Activated naive CD4-positive, alpha-beta T cell treated with anti-CD3 and anti-CD28 coated beads for 36 hours (primary cell): Measurements from ENCODE around the gene HMHB1. TPM values are rescaled to one million over a fixed set of nuclear protein-coding genes. Genes with fewer than 3 reads are reported as not detected.
"Not testable (repeated sequence)": the region's sequence is repeated elsewhere in the genome, so short reads cannot be mapped to it uniquely, and the experiment has no call there.

ENCODE experiments used
- CTCF ChIA-PET: fragments of 350-600 bp; sonication (Branson Sonifier 250); formaldehyde crosslinking; loops from one replicate; lab custom pipeline; 2021; ENCODE audit warnings: antibody characterized with exemption; lab: Charles Lee
- DNase-seq: peaks from one replicate; pipeline ENCODE4 v3.0.0-alpha.2; 2020
- H3K27ac Mint-ChIP-seq: one replicate; pipeline ENCODE4 v1.8.0; 2021; ENCODE audit warnings: mild to moderate bottlenecking, mixed read lengths
- H3K27me3 Mint-ChIP-seq: one replicate; pipeline ENCODE4 v1.8.0; 2021; ENCODE audit warnings: low read depth, mixed read lengths
- H3K36me3 Mint-ChIP-seq: one replicate; pipeline ENCODE4 v1.8.0; 2021; ENCODE audit warnings: low read depth, mixed read lengths
- H3K4me1 Mint-ChIP-seq: one replicate; pipeline ENCODE4 v1.8.0; 2021; ENCODE audit warnings: low read depth, mixed read lengths
- H3K4me3 Mint-ChIP-seq: one replicate; pipeline ENCODE4 v1.8.0; 2021; ENCODE audit warnings: mild to moderate bottlenecking, moderate library complexity, mixed read lengths
- H3K9me3 Mint-ChIP-seq: one replicate; pipeline ENCODE4 v1.8.0; 2021; ENCODE audit warnings: mixed read lengths
- intact Hi-C: fragments of 100-400 bp; cut with micrococcal nuclease; formaldehyde crosslinking; loops from one replicate; pipeline ENCODE4 v1.15.1; 2023
- total RNA-seq, 2 experiments: library from RNA; stranded (reverse); gene quantifications; one replicate each; pipeline ENCODE4 v1.2.3, GENCODE V29; 2021

HMHB1 gene
- total RNA-seq, 2 experiments from 2014 or later, result not detected

DNA sequence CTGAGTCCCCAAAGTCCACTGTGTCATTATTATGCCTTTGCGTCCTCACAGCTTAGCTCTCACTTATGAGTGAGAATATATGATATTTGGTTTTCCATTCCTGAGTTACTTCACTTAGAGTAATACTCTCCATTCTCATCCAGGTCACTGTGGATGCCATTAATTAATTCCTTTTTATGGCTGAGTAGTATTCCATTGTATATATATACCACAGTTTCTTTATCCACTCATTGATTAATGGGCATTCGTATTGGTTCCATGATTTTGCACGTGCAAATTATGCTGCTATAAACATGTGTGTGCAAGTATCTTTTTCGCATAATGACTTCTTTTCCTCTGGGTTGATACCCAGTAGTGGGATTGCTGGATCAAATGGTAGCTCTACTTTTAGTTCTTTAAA is 4.4 kb downstream of the HMHB1 start:
- H3K9me3 Mint-ChIP-seq, H3K27ac Mint-ChIP-seq, intact Hi-C loops, H3K36me3 Mint-ChIP-seq, H3K4me3 Mint-ChIP-seq, H3K27me3 Mint-ChIP-seq, DNase-seq: not testable (repeated sequence)
- CTCF ChIA-PET, result interaction anchor here (0.7 to 1.8 kb wide), 3 partner anchors 8 to 20 kb away, joined by 4 to 5 read pairs (median 4); no protein-coding TSS in a partner anchor
- H3K4me1 Mint-ChIP-seq, result peaks cover 16% of the 10 kb centered on the region

DNA sequence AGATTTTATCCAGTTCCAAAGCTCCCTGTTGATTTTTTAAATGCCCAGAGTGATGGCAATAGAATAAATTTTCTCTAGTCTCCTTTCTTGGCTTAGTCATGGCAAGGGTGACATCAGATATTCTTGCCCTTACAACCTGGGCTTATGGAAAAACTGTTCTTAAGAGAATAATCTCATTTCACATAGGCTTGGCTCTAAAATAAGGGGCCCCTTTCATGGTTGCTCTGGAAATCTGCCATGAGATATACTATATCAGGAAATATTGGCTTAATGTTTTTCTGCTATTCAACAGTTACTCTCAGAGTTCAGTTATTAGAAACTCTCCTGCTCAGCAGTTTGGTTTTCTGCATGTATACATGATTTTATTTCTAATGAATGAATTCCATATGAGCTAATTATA is 7.8 kb downstream of the HMHB1 start:
- no peaks in the 10 kb centered on the region for H3K9me3 Mint-ChIP-seq
- H3K27ac Mint-ChIP-seq, result no peak overlapping the region
- no peaks in the 10 kb centered on the region for H3K36me3 Mint-ChIP-seq
- CTCF ChIA-PET, result interaction anchor here (0.6 to 1.0 kb wide), 4 partner anchors 12 to 817 kb away, joined by 3 to 5 read pairs (median 3); no protein-coding TSS in a partner anchor
- intact Hi-C loops, result loop anchor here (10.0 kb wide), 1 partner anchor 585 kb away; no protein-coding TSS in a partner anchor
- no peak for DNase-seq
- H3K27me3 Mint-ChIP-seq, result peaks cover 5% of the 10 kb centered on the region
- H3K4me1 Mint-ChIP-seq, result no peaks in the 10 kb centered on the region
- no peak overlapping the region for H3K4me3 Mint-ChIP-seq

DNA sequence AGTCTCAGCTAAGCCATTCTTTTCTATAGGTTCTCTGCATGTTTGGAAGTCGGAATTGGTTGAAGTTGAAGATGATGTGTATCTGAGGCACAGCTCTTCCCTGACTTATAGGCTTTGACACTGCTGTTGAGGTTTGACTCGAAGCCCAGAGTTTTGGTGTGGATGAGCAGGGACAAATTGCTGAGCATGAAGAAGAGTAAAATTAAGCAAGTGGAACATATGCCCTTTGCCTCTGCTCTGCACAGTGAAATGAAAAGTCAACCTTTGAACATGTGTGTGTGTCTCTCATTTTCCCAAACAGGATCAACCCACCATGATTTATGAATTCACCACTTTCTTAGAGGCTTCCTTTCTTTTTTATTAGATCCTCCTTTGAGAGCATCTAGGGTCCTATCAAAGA is 8.5 kb downstream of the HMHB1 start:
- DNase-seq, result no peak
- no peak overlapping the region for H3K27ac Mint-ChIP-seq
- H3K4me3 Mint-ChIP-seq, result no peak overlapping the region
- CTCF ChIA-PET, result interaction anchor here (0.6 to 1.0 kb wide), 4 partner anchors 11 to 818 kb away, joined by 3 to 5 read pairs (median 3); no protein-coding TSS in a partner anchor
- no peaks in the 10 kb centered on the region for H3K4me1 Mint-ChIP-seq
- intact Hi-C loops, result loop anchor here (10.0 kb wide), 1 partner anchor 586 kb away; no protein-coding TSS in a partner anchor
- H3K27me3 Mint-ChIP-seq, result peaks cover 5% of the 10 kb centered on the region
- H3K9me3 Mint-ChIP-seq, result no peaks in the 10 kb centered on the region
- H3K36me3 Mint-ChIP-seq, result no peaks in the 10 kb centered on the region

DNA sequence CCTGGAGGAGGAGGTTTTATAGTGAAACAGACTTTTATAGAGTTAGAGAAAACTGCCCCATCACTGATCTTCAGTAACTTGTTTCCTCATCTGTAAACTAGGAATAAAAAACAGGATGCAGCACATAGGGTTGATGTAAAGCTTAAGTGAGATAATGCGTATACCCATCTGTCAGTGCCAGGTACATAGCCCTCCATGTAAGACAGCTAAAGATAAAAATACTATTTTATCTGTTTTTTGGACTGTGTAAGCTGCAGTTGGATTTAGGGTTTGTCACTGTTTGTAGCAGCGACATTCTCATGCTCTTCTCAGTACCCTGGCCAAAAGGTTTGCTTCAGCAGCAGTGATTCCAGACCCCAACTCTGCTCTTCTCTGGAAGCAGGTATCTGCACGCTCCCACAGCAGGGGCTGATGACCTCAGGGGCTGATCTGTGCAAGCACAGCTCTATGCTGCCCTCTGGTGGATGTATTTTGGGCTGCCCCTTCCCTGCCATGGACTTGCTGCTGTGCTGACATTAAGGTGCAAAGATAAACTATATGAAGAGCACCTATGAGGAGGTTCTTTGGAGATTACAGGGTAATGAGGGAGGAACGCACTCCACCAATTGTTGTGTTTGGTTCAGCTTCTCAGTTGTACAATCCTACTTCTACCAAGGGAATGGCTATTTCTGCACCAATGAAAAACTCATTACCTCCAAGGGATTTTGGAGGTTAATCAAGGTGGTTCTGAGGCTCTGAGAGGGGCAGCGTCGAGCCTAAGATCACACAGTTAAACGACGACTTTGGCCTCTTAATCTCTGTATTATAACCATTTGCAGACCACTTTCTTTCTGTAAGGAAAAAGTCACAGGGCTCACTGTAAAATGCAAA is 13.1 kb downstream of the HMHB1 start:
- CTCF ChIA-PET, result interaction anchor here (0.6 to 2.2 kb wide), 29 partner anchors 9 to 899 kb away, joined by 3 to 9 read pairs (median 3); partner anchors contain the start of gene NR3C1
- Mint-ChIP-seq H3K27me3 (no peaks in the 10 kb centered on the region), H3K4me1 (peaks cover 17% of the 10 kb centered on the region), H3K36me3 (no peaks in the 10 kb centered on the region), H3K9me3 (no peaks in the 10 kb centered on the region), H3K27ac (no peak overlapping the region), H3K4me3 (no peak overlapping the region)
- peak; percentile 90 for DNase-seq
- intact Hi-C loops, result loop anchor here (1.0 to 10.0 kb wide), 12 partner anchors 144 to 1077 kb away; no protein-coding TSS in a partner anchor

DNA sequence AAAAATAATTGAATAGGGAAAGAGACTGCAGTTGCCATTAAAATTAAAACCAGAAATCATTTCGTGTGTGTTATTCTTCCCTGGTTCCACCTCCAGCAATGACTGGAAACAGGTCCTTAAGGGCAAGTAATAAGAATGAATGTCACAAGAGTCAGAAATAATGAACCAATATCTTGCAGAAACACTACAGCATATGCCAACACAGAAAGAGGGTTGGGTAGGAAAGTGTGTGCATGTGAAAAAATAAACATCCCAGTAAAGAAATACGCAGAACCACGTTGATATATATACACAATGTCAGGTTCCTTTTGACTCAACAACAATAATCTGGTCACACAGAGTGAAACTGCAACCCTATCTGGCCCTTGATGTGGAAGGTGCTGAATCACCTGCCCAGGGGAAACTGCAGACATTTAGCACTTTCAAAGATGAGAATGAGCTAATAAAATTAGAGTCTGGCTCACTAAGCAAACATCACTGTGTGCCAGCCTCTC is 15.0 kb downstream of the HMHB1 start:
- Mint-ChIP-seq H3K27me3 (no peaks in the 10 kb centered on the region), H3K27ac (no peak overlapping the region), H3K4me3 (no peak overlapping the region), H3K4me1 (peaks cover 17% of the 10 kb centered on the region), H3K36me3 (no peaks in the 10 kb centered on the region), H3K9me3 (no peaks in the 10 kb centered on the region)
- peak; percentile 50 for DNase-seq
- intact Hi-C loops, result loop anchor here (5.0 to 10.0 kb wide), 3 partner anchors 390 to 725 kb away; no protein-coding TSS in a partner anchor
- CTCF ChIA-PET, result interaction anchor here (1.2 kb wide), 2 partner anchors 10 to 116 kb away, joined by 3 to 5 read pairs; no protein-coding TSS in a partner anchor

DNA sequence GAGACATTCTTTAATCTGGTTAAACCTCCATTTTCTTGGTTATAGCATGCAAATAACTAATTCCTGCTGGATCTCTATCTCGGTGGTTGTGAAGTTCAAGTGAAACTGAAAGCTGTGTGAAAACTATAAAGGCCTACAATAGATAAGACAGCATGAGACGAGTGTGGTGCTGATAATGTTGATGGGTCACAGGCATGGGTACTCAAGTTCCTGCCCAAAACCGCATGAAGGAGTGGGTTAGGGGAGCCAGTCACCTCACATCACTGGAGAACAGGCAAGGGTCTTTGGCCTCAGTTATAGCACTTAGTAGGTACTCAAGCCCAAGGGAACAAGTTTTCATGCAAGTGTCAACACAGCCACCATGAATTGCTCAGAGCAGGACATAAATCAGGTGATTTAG is 16.7 kb downstream of the HMHB1 start:
- Mint-ChIP-seq H3K9me3 (no peaks in the 10 kb centered on the region), H3K27ac (no peak overlapping the region), H3K27me3 (no peaks in the 10 kb centered on the region), H3K36me3 (no peaks in the 10 kb centered on the region), H3K4me1 (peaks cover 17% of the 10 kb centered on the region), H3K4me3 (no peak overlapping the region)
- CTCF ChIA-PET, result no interaction called here
- DNase-seq, result peak; percentile 6
- intact Hi-C loops, result loop anchor here (5.0 to 10.0 kb wide), 3 partner anchors 391 to 726 kb away; no protein-coding TSS in a partner anchor

DNA sequence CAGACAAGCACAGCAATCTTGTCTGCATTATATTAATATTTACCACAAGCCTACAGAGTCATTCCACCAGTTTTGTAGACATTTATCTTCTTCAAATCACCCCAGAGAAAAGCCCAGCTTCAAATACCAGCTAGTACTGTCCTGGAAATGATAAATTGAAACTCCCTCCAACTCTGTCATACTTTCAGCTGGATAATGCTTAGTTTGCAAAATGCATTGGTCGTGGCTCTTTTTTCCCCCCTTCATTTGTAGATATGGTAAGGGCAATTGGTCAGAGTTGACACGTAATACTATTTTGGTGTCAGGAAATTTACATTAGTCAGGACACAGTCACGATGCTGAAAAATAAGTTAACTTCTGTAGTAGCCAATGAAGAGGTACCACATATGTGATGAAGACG is 21.2 kb downstream of the HMHB1 start:
- Mint-ChIP-seq H3K27ac (no peak overlapping the region), H3K4me3 (no peak overlapping the region), H3K36me3 (no peaks in the 10 kb centered on the region), H3K4me1 (peaks cover 7% of the 10 kb centered on the region), H3K27me3 (no peaks in the 10 kb centered on the region), H3K9me3 (no peaks in the 10 kb centered on the region)
- intact Hi-C loops, result no loop called here
- DNase-seq, result no peak
- CTCF ChIA-PET, result no interaction called here

DNA sequence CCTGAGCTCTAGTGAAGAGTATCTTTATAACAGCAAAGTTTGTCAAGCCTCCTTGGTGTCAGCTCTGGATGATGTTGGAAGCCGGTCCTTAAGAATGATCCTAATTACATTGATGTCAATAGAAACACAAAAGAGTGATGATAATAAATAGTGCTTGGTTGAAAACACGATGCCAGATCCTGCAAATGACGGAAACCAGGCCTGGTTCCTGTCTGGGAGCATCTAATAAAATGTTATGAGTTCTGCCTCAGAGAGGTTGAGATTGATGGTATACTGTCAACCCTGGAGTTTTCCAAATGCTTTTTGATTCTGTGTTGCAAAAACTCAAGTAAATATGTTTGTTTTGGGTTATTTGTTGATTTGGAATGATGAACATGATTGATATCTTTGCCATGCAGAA is 23.3 kb downstream of the HMHB1 start:
- H3K27me3 Mint-ChIP-seq, result no peaks in the 10 kb centered on the region
- H3K4me3 Mint-ChIP-seq, result no peak overlapping the region
- intact Hi-C loops, result no loop called here
- CTCF ChIA-PET, result no interaction called here
- no peaks in the 10 kb centered on the region for H3K36me3 Mint-ChIP-seq
- no peaks in the 10 kb centered on the region for H3K9me3 Mint-ChIP-seq
- H3K4me1 Mint-ChIP-seq, result no peaks in the 10 kb centered on the region
- no peak for DNase-seq
- no peak overlapping the region for H3K27ac Mint-ChIP-seq

DNA sequence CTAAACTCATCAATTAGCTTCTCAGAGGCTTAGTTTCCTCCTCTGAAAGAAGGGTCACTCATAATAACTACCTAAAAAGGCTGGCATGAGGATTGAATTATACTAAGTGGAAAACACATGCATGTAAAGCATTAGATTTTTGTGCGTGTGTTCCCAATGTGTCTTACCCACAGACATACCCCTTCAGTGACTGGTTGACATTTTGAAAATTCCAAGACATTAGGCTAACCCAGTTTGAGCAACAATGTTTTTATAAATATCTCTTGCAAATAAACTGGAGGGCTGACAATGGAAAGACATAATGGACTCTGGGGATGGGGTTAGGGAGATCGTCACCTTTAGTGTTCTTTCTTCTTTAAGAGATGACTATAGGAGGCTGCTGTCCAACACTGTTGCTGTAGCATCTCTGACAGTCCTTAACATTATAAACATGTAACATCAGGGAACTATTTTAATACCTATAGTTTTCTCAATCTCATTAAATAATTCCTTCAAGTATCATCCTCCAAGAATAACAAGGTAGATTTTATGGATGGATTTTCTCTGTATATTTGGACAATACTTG is 24.3 kb downstream of the HMHB1 start:
- CTCF ChIA-PET, result interaction anchor here (0.8 to 1.2 kb wide), 2 partner anchors 12 to 20 kb away, joined by 4 read pairs; no protein-coding TSS in a partner anchor
- H3K27me3 Mint-ChIP-seq, result no peaks in the 10 kb centered on the region
- intact Hi-C loops, result no loop called here

DNA sequence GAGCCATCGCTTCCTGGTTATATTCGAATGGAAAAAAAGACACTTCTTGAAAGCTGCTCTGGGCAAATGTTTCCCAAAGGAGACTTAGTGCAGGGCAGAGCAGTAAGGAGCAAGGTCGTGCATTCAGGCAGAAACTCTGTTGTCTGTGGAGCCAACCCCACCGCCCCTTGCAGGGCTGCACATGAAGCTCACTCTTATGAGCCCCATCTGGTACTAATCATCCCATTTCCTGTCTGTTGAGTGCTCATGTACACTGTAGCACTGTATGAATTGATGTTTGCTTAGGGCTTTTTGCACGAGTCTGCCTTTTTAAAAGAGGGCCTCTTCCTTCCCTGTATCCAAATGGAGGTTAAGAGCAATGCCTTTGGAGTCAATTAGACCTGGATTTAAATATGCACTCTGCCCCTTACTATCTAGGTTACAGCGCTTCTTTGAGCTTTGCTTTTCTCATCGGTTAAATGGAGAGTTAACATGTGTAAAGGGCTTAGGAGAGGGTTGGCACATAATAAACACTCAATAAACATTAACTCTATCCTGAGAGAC is 25.4 kb downstream of the HMHB1 start:
- no peak overlapping the region for H3K27ac Mint-ChIP-seq
- H3K4me3 Mint-ChIP-seq, result no peak overlapping the region
- no peaks in the 10 kb centered on the region for H3K27me3 Mint-ChIP-seq
- intact Hi-C loops, result no loop called here
- CTCF ChIA-PET, result no interaction called here
- H3K36me3 Mint-ChIP-seq, result no peaks in the 10 kb centered on the region
- DNase-seq, result no peak
- no peaks in the 10 kb centered on the region for H3K4me1 Mint-ChIP-seq
- no peaks in the 10 kb centered on the region for H3K9me3 Mint-ChIP-seq

More for the DNA sequence above, 24.3 kb downstream of the HMHB1 start:
- Mint-ChIP-seq H3K4me3 (no peak overlapping the region), H3K36me3 (no peaks in the 10 kb centered on the region), H3K9me3 (no peaks in the 10 kb centered on the region), H3K27ac (no peak overlapping the region), H3K4me1 (no peaks in the 10 kb centered on the region)
- no peak for DNase-seq

DNA sequence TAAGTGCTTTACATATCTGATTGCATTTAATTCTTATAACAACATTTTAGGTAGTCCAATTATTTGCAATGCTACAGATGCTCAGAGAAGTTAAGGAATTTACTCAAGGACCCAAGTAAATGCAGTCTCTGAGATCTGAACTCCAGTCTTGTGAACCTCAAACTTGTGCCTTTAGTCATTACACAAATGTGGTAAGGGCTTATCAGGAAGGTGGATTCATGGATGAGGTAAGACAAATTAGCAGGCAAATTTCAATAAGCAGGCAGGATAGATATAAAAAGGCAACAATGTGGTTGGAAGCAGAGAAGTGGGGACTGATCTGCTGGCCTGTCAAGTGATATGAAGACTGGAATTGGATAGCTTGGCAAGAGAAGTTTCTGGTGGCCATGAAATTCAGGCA is 29.5 kb downstream of the HMHB1 start:
- H3K27me3 Mint-ChIP-seq, result peaks cover 5% of the 10 kb centered on the region
- no peak overlapping the region for H3K4me3 Mint-ChIP-seq
- no peak overlapping the region for H3K27ac Mint-ChIP-seq
- H3K4me1 Mint-ChIP-seq, result no peaks in the 10 kb centered on the region
- H3K9me3 Mint-ChIP-seq, result no peaks in the 10 kb centered on the region
- intact Hi-C loops, result no loop called here
- CTCF ChIA-PET, result interaction anchor here (0.6 kb wide), 1 partner anchor 126 kb away, joined by 3 read pairs; no protein-coding TSS in a partner anchor
- no peaks in the 10 kb centered on the region for H3K36me3 Mint-ChIP-seq
- DNase-seq, result no peak

DNA sequence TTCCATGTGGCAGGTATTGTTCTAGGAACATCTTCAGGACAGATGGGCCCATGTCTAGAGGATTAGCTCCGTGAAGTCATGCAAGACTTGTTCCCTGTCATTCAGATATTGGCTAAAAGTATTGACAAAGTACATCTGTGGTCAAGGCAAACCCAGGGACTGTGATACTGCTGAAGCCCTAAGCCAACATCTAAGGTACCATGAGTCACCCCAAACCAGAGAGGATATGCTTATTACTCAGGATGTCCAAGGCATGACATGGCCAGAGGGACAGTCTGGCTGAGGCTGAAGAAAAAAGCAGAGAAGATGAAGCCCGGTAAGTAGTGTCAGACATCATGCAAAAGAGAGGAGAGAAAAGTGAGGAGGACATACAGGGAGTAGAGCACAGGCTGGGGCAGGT is 31.0 kb downstream of the HMHB1 start:
- no peak for DNase-seq
- Mint-ChIP-seq H3K27ac (no peak overlapping the region), H3K4me3 (no peak overlapping the region), H3K4me1 (no peaks in the 10 kb centered on the region), H3K27me3 (peaks cover 5% of the 10 kb centered on the region), H3K9me3 (no peaks in the 10 kb centered on the region), H3K36me3 (no peaks in the 10 kb centered on the region)
- intact Hi-C loops, result no loop called here
- CTCF ChIA-PET, result no interaction called here
